Measurements from ENCODE around the gene PPP1R3E. TPM values are rescaled to one million over a fixed set of nuclear protein-coding genes. Genes with fewer than 3 reads are reported as not detected.
A peak's percentile ranks its signal among the peaks of the same experiment; 100 is the strongest.

Gene PPP1R3E
- total RNA-seq, 2 donors from 2014 or later = 8.7 TPM

GRCh38 chr14:23306412-23307145 lies 3.9 kb upstream of the PPP1R3E start, which contains the start of gene BCL2L2:
BCL2L2 (plus strand) TSS chr14:23306833; CDS start chr14:23307768, 935 bp downstream.
- Histone ChIP-seq H3K4me3 (peak within 1 kb of the TSS; percentile 82), H3K4me1 (ENCODE audit: control insufficient read depth in 1 of 2, low read depth in 2 of 2) (peaks cover 22 to 47% of the 10 kb centered on the region in 2 donors), H3K9me3 (no peaks in the 10 kb centered on the region), H3K27ac (peak within 1 kb of the TSS; percentile 86 to 95), H3K27me3 (replicated peaks; ENCODE audit: insufficient read depth) (no peaks in the 10 kb centered on the region), H3K36me3 (peaks cover 10% of the 10 kb centered on the region)
- no peak for TF ChIP-seq CTCF (IDR thresholded peaks at IDR 0.05)
- peak; percentile 77 for DNase-seq (ENCODE audit: low spot score)
- peak; percentile 54 for ATAC-seq (ENCODE audit: insufficient number of reproducible peaks, low FRiP score, low read depth)

GRCh38 chr14:23301969-23302289 lies 730 bp downstream of the PPP1R3E start:
- Histone ChIP-seq H3K27me3 (replicated peaks; ENCODE audit: insufficient read depth) (no peaks in the 10 kb centered on the region), H3K4me1 (ENCODE audit: control insufficient read depth in 1 of 2, low read depth in 2 of 2) (peaks cover 11 to 34% of the 10 kb centered on the region in 2 donors), H3K27ac (peak overlapping the region; percentile 96 to 98), H3K9me3 (no peaks in the 10 kb centered on the region), H3K36me3 (no peaks in the 10 kb centered on the region), H3K4me3 (peak overlapping the region; percentile 80)
- DNase-seq (ENCODE audit: low spot score) (no peak), ATAC-seq (ENCODE audit: insufficient number of reproducible peaks, low FRiP score, low read depth) (peak; percentile 1)
- no peak for TF ChIP-seq CTCF (IDR thresholded peaks at IDR 0.05)

GRCh38 chr14:23301288-23301968 lies 1.2 kb downstream of the PPP1R3E start:
- H3K27me3 ChIP-seq (replicated peaks; ENCODE audit: insufficient read depth) = no peaks in the 10 kb centered on the region
- ATAC-seq (ENCODE audit: insufficient number of reproducible peaks, low FRiP score, low read depth) = peak; percentile 85
- no peaks in the 10 kb centered on the region for H3K36me3 ChIP-seq
- H3K9me3 ChIP-seq = no peaks in the 10 kb centered on the region
- peak; percentile 28 for TF ChIP-seq CTCF (IDR thresholded peaks at IDR 0.05)
- peak; percentile 94 for DNase-seq (ENCODE audit: low spot score)
- H3K27ac ChIP-seq = peak overlapping the region; percentile 97 to 98
- H3K4me3 ChIP-seq = peak overlapping the region; percentile 80
- H3K4me1 ChIP-seq (ENCODE audit: control insufficient read depth in 1 of 2, low read depth in 2 of 2) = peaks cover 11 to 34% of the 10 kb centered on the region in 2 donors

- peak overlapping the region; percentile 80 for H3K4me3 ChIP-seq
- H3K36me3 ChIP-seq = no peaks in the 10 kb centered on the region
- no peak for DNase-seq (ENCODE audit: low spot score)
- no peak for ATAC-seq (ENCODE audit: insufficient number of reproducible peaks, low FRiP score, low read depth)
- TF ChIP-seq CTCF (IDR thresholded peaks at IDR 0.05) = no peak
- H3K9me3 ChIP-seq = no peaks in the 10 kb centered on the region
- H3K4me1 ChIP-seq (ENCODE audit: control insufficient read depth in 1 of 2, low read depth in 2 of 2) = peaks cover 7 to 29% of the 10 kb centered on the region in 2 donors
- H3K27me3 ChIP-seq (replicated peaks; ENCODE audit: insufficient read depth) = no peaks in the 10 kb centered on the region
- peak overlapping the region; percentile 97 to 98 for H3K27ac ChIP-seq
Measured at GRCh38 chr14:23300687-23301223, 1.9 kb downstream of the PPP1R3E start.

GRCh38 chr14:23299986-23300686 lies 2.5 kb downstream of the PPP1R3E start:
- Histone ChIP-seq H3K36me3 (no peaks in the 10 kb centered on the region), H3K27me3 (replicated peaks; ENCODE audit: insufficient read depth) (no peaks in the 10 kb centered on the region), H3K9me3 (no peaks in the 10 kb centered on the region), H3K27ac (peak overlapping the region; percentile 97 to 98), H3K4me3 (peak overlapping the region; percentile 80), H3K4me1 (ENCODE audit: control insufficient read depth in 1 of 2, low read depth in 2 of 2) (peaks cover 5 to 28% of the 10 kb centered on the region in 2 donors)
- no peak for TF ChIP-seq CTCF (IDR thresholded peaks at IDR 0.05)
- ATAC-seq (ENCODE audit: insufficient number of reproducible peaks, low FRiP score, low read depth) (no peak), DNase-seq (ENCODE audit: low spot score) (no peak)

Measured in thoracic aorta (tissue), 2 donors.